Measurements from ENCODE around the gene SMYD3. TPM values are rescaled to one million over a fixed set of nuclear protein-coding genes. Genes with fewer than 3 reads are reported as not detected.

Gene SMYD3
- total and polyA plus RNA-seq, 9 of the 15 experiments (the other 6 are each of a cell fraction or from before 2014, with no cell fraction given): 128 to 440 (median 197) TPM

- POLR2A ChIA-PET: interaction anchor here (0.6 kb wide), 1 partner anchor 13 kb away, joined by 3 read pairs; no protein-coding TSS in a partner anchor
- CTCF ChIA-PET (ENCODE audit: low intra/inter-chr PET ratio): no interaction called here
Measured at GRCh38 chr1:246005067-246005466, 502.0 kb downstream of the SMYD3 start.

More at GRCh38 chr1:246005067-246005466, 502.0 kb downstream of the SMYD3 start:
- 0 out of 2 replicates have a peak, but pooled peaks have one; percentile 14 for TF ChIP-seq NFE2L1 (tag; IDR thresholded peaks at IDR 0.05; ENCODE audit: borderline replicate concordance, low read depth)
- TF ChIP-seq NFE2 (IDR thresholded peaks at IDR 0.05; ENCODE audit: low read depth): peak; percentile 69
- TF ChIP-seq IFI16 (CRISPR knock-in tag; IDR thresholded peaks at IDR 0.05): no peak
- TF ChIP-seq PTRF (tag; IDR thresholded peaks at IDR 0.05): no peak
- TF ChIP-seq FOXK1 (CRISPR knock-in tag; IDR thresholded peaks at IDR 0.05; ENCODE audit: borderline replicate concordance): no peak
- TF ChIP-seq PRMT5 (CRISPR knock-in tag; IDR thresholded peaks at IDR 0.05): no peak
- no peak for TF ChIP-seq SRSF3 (IDR thresholded peaks at IDR 0.05; ENCODE audit: insufficient read depth, low read length)
- TF ChIP-seq MAFG (tag; conservative IDR thresholded peaks at IDR 0.05): 0 out of 2 replicates have a peak, but pooled peaks have one; percentile 6
- no peak for TF ChIP-seq ZBTB49 (CRISPR knock-in tag; IDR thresholded peaks at IDR 0.05; ENCODE audit: borderline replicate concordance)
- TF ChIP-seq ELF1 (tag; IDR thresholded peaks at IDR 0.05): no peak
- TF ChIP-seq DEAF1 (CRISPR knock-in tag; IDR thresholded peaks at IDR 0.05): no peak
- no peak for TF ChIP-seq PCBP1 (IDR thresholded peaks at IDR 0.05; ENCODE audit: low read depth, low read length, poor library complexity, severe bottlenecking)
- no peak for TF ChIP-seq KDM4B (IDR thresholded peaks at IDR 0.05; ENCODE audit: borderline replicate concordance in 2 of 2, low read depth in 1 of 2)
- TF ChIP-seq ESRRB (CRISPR knock-in tag; IDR thresholded peaks at IDR 0.05; ENCODE audit: borderline replicate concordance): no peak
- no peaks in the 10 kb centered on the region for H3K27me3 ChIP-seq (ENCODE audit: control insufficient read depth in 2 of 2, insufficient read depth in 2 of 2, low read length in 2 of 2)
- BruUV-seq (replicated peaks): no TSS peak
- no peak overlapping the region for H3K27ac ChIP-seq (ENCODE audit: extremely low read depth, low read depth, low read length)
- no peak for FAIRE-seq
- no peaks in the 10 kb centered on the region for H3K36me3 ChIP-seq (ENCODE audit: control insufficient read depth, insufficient read depth, low read length)
- H3K9me1 ChIP-seq (ENCODE audit: control insufficient read depth, insufficient read depth, low read length): peaks cover 2% of the 10 kb centered on the region
- no peaks in the 10 kb centered on the region for H4K20me1 ChIP-seq (replicated peaks; ENCODE audit: control insufficient read depth, insufficient read depth, low read length)
- no peak overlapping the region for H2AFZ ChIP-seq (ENCODE audit: low read depth, low read length)
- no peaks in the 10 kb centered on the region for H3K9me3 ChIP-seq (replicated peaks; ENCODE audit: control insufficient read depth, insufficient read depth, low read depth, low read length)
- no peak for DNase-seq (ENCODE audit: extremely low read depth in 1 of 4, low spot score in 3 of 4)
- no peak overlapping the region for H3K4me3 ChIP-seq
- H3K4me2 ChIP-seq (ENCODE audit: insufficient read depth, low read length): no peak overlapping the region
- 38% methylated on average over 3 of the region's 3 CpGs for WGBS (ENCODE audit: insufficient coverage, low coverage, missing lambda C conversion rate)
- intact Hi-C loops (cut with micrococcal nuclease): no loop called here
- no peak for ATAC-seq
- H3K79me2 ChIP-seq (ENCODE audit: control insufficient read depth, insufficient read depth, low read length): no peaks in the 10 kb centered on the region
- H3K9ac ChIP-seq (ENCODE audit: insufficient read depth in 1 of 2, low read depth in 2 of 2, low read length in 2 of 2): no peak overlapping the region
- in situ Hi-C loops (cut with MboI): loop anchor here (25.0 kb wide), 1 partner anchor 282 kb away; no protein-coding TSS in a partner anchor
- peaks cover 0 to 3% of the 10 kb centered on the region in 2 experiments; a peak in 2 of 5 replicates for H3K4me1 ChIP-seq (replicated peaks in 1 of 2; ENCODE audit: control insufficient read depth in 2 of 2, insufficient read depth in 2 of 2, low read length in 2 of 2)

All from K562 (cell line).